Globus pallidus (tissue), 1 donor: Measurements from ENCODE around the gene EXPH5.

Source experiments
- DNase-seq: peaks from one replicate; pipeline ENCODE4 v3.0.0-alpha.2; 2015; ENCODE audit warnings: low spot score

The EXPH5 gene

GRCh38 chr11:108466405-108466804 lies 127.2 kb downstream of the EXPH5 start:
- DNase-seq: no peak
